CD8-positive, alpha-beta memory T cell (primary cell): ENCODE measurements around the gene SMYD3. TPM values are rescaled to one million over a fixed set of nuclear protein-coding genes. Genes with fewer than 3 reads are reported as not detected.
A peak's percentile ranks its signal among the peaks of the same experiment; 100 is the strongest.

Source experiments
- CTCF ChIA-PET: fragments of 350-600 bp; sonication (Branson Sonifier 250); formaldehyde crosslinking; loops from one replicate; lab custom pipeline; 2021; ENCODE audit warnings: antibody characterized with exemption; lab: Charles Lee
- POLR2A ChIA-PET: fragments of 350-600 bp; sonication (Branson Sonifier 250); formaldehyde crosslinking; loops from one replicate; lab custom pipeline; 2021; ENCODE audit warnings: antibody characterized with exemption; lab: Charles Lee
- DNase-seq, 5 donors: peaks; one replicate each; pipeline versions ENCODE4 v3.0.0 to v3.0.0-alpha.2; 2020 to 2022; ENCODE audit warnings: mixed read lengths in 1 of 5
- H3K27ac ChIP-seq: one replicate; pipeline ENCODE4 v1.7.0; 2013; ENCODE audit warnings: low read depth, mild to moderate bottlenecking, low read length, moderate library complexity
- H3K27me3 ChIP-seq: 2 replicates; pipeline ENCODE4 v1.7.0; 2013; ENCODE audit warnings: low read length, mild to moderate bottlenecking; ENCODE audit not compliant: insufficient read depth, poor library complexity, severe bottlenecking
- H3K36me3 ChIP-seq: 2 replicates; pipeline ENCODE4 v1.7.0; 2013; ENCODE audit warnings: mild to moderate bottlenecking, low read length, moderate library complexity; ENCODE audit not compliant: insufficient read depth
- H3K4me1 ChIP-seq: 2 replicates; pipeline ENCODE4 v1.7.0; 2013; ENCODE audit warnings: mild to moderate bottlenecking, low read length, moderate library complexity; ENCODE audit not compliant: insufficient read depth
- H3K4me3 ChIP-seq: 2 replicates; pipeline ENCODE4 v1.7.0; 2013; ENCODE audit warnings: mild to moderate bottlenecking, low read length
- H3K9me3 ChIP-seq: 2 replicates; pipeline ENCODE4 v1.7.0; 2013; ENCODE audit warnings: mild to moderate bottlenecking, low read length
- H3K27ac Mint-ChIP-seq, 8 donors: one replicate each; pipeline ENCODE4 v1.8.0; 2020 to 2021; ENCODE audit warnings: mixed read lengths in 8 of 8, mild to moderate bottlenecking in 6 of 8, inconsistent platforms in 3 of 8, moderate library complexity in 3 of 8
- H3K27me3 Mint-ChIP-seq, 2 donors: one replicate each; pipeline ENCODE4 v1.8.0; 2020 to 2021; ENCODE audit warnings: mixed read lengths in 2 of 2, mild to moderate bottlenecking in 1 of 2, moderate library complexity in 1 of 2
- H3K36me3 Mint-ChIP-seq, 3 donors: one replicate each; pipeline ENCODE4 v1.8.0; 2020 to 2021; ENCODE audit warnings: mixed read lengths in 3 of 3, inconsistent platforms in 1 of 3, mild to moderate bottlenecking in 1 of 3
- H3K4me1 Mint-ChIP-seq, 3 donors: one replicate each; pipeline ENCODE4 v1.8.0; 2020 to 2021; ENCODE audit warnings: mixed read lengths in 3 of 3, inconsistent platforms in 1 of 3, mild to moderate bottlenecking in 1 of 3
- H3K4me3 Mint-ChIP-seq, 7 donors: one replicate each; pipeline ENCODE4 v1.8.0; 2020 to 2021; ENCODE audit warnings: mixed read lengths in 7 of 7, mild to moderate bottlenecking in 6 of 7, moderate library complexity in 4 of 7, inconsistent platforms in 2 of 7
- H3K9me3 Mint-ChIP-seq, 5 donors: one replicate each; pipeline ENCODE4 v1.8.0; 2020 to 2022; ENCODE audit warnings: mixed read lengths in 5 of 5, mild to moderate bottlenecking in 3 of 5, moderate library complexity in 2 of 5, inconsistent platforms in 1 of 5
- polyA plus RNA-seq: library from polyadenylated mRNA; unstranded; fragments of 300-500 nt; fragmentation: Illumina TruSeq; gene quantifications from one replicate; pipeline ENCODE4 v1.2.3, GENCODE V29; 2021
- total RNA-seq, 2 experiments: library from RNA; stranded (reverse); gene quantifications; one replicate each; pipeline ENCODE4 v1.2.3, GENCODE V29; 2021

Gene SMYD3
- total and polyA plus RNA-seq, 3 experiments from 2014 or later = 12.4 to 31.7 (median 14.5) TPM

GRCh38 chr1:246213036-246213435 is 294.0 kb downstream of the SMYD3 start:
- Histone ChIP-seq H3K4me1 (no peaks in the 10 kb centered on the region), H3K27me3 (no peaks in the 10 kb centered on the region), H3K36me3 (no peaks in the 10 kb centered on the region), H3K27ac (no peak overlapping the region), H3K9me3 (no peaks in the 10 kb centered on the region), H3K4me3 (no peak overlapping the region)
- no peak overlapping the region for H3K4me3 Mint-ChIP-seq
- DNase-seq = no peak
- no peaks in the 10 kb centered on the region for H3K4me1 Mint-ChIP-seq
- peaks cover under 1 to 44% (median 16%) of the 10 kb centered on the region in 3 donors for H3K36me3 Mint-ChIP-seq
- ChIA-PET POLR2A (no interaction called here), CTCF (no interaction called here)
- no peaks in the 10 kb centered on the region for H3K27me3 Mint-ChIP-seq
- H3K27ac Mint-ChIP-seq = peak overlapping the region in 1 of 8 donors; percentile 54
- peaks cover 0 to 22% (median 0%) of the 10 kb centered on the region in 5 donors for H3K9me3 Mint-ChIP-seq

DNA sequence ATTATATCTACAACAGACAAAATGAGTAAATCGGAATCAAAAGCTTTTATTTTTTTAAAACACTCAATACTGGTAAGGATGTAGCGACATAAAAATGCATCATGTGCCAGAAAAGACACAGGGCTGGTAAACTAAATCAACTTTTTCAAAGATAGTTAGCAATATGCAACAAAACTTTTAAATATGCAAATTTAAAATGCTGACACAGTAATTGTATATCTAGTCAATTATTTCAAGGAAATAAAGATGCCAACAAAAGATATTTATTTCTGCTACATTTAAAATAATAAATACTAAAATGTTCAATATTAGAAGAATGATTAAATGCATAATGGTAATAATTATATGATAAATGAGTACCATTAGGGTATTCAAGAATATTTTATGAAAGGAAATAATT is 295.1 kb downstream of the SMYD3 start:
- Mint-ChIP-seq H3K4me1 (no peaks in the 10 kb centered on the region), H3K27ac (no peak overlapping the region), H3K36me3 (peaks cover 1 to 44% (median 19%) of the 10 kb centered on the region in 3 donors), H3K9me3 (peaks cover 0 to 18% (median 0%) of the 10 kb centered on the region in 5 donors), H3K4me3 (no peak overlapping the region), H3K27me3 (no peaks in the 10 kb centered on the region)
- Histone ChIP-seq H3K4me3 (no peak overlapping the region), H3K9me3 (no peaks in the 10 kb centered on the region), H3K4me1 (no peaks in the 10 kb centered on the region), H3K27me3 (no peaks in the 10 kb centered on the region), H3K36me3 (no peaks in the 10 kb centered on the region), H3K27ac (no peak overlapping the region)
- DNase-seq = no peak
- POLR2A ChIA-PET = no interaction called here
- CTCF ChIA-PET = no interaction called here

GRCh38 chr1:246210756-246211155 is 296.3 kb downstream of the SMYD3 start:
- H3K9me3 ChIP-seq = no peaks in the 10 kb centered on the region
- H3K27me3 ChIP-seq = no peaks in the 10 kb centered on the region
- no peaks in the 10 kb centered on the region for H3K36me3 ChIP-seq
- H3K36me3 Mint-ChIP-seq = peaks cover 1 to 40% (median 15%) of the 10 kb centered on the region in 3 donors
- ChIA-PET CTCF (no interaction called here), POLR2A (no interaction called here)
- peaks cover 0 to 11% (median 0%) of the 10 kb centered on the region in 5 donors for H3K9me3 Mint-ChIP-seq
- H3K4me1 ChIP-seq = no peaks in the 10 kb centered on the region
- H3K4me3 Mint-ChIP-seq = no peak overlapping the region
- no peak for DNase-seq
- H3K4me1 Mint-ChIP-seq = no peaks in the 10 kb centered on the region
- H3K27ac ChIP-seq = no peak overlapping the region
- H3K4me3 ChIP-seq = no peak overlapping the region
- H3K27ac Mint-ChIP-seq = no peak overlapping the region
- H3K27me3 Mint-ChIP-seq = no peaks in the 10 kb centered on the region

DNA sequence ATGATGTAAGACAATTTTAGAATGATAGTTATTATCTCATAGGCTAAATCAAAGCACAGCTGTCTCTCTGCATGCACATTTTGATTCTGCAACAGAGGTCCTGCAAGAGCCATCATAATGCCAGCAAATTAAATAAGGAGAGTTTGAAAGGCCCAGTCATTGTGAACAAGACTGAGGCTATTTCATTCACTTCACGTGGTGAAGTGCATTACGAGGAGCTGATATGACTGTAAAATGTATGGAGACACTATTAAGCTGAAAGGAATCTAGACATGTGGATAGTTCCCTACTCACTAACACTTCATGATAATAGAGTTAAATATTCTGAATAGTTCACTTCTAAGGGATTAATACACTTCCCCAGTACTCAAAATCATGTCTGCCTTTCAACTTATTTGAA is 299.0 kb downstream of the SMYD3 start:
- no peak overlapping the region for H3K27ac ChIP-seq
- H3K27me3 Mint-ChIP-seq = no peaks in the 10 kb centered on the region
- no peak overlapping the region for H3K4me3 ChIP-seq
- ChIA-PET CTCF (no interaction called here), POLR2A (no interaction called here)
- H3K4me1 ChIP-seq = no peaks in the 10 kb centered on the region
- H3K36me3 Mint-ChIP-seq = peaks cover 4 to 45% (median 20%) of the 10 kb centered on the region in 3 donors
- no peaks in the 10 kb centered on the region for H3K9me3 ChIP-seq
- peaks cover 0 to 2% (median 0%) of the 10 kb centered on the region in 5 donors for H3K9me3 Mint-ChIP-seq
- H3K36me3 ChIP-seq = no peaks in the 10 kb centered on the region
- no peak for DNase-seq
- no peaks in the 10 kb centered on the region for H3K27me3 ChIP-seq
- H3K4me1 Mint-ChIP-seq = no peaks in the 10 kb centered on the region
- no peak overlapping the region for H3K27ac Mint-ChIP-seq
- H3K4me3 Mint-ChIP-seq = no peak overlapping the region

DNA sequence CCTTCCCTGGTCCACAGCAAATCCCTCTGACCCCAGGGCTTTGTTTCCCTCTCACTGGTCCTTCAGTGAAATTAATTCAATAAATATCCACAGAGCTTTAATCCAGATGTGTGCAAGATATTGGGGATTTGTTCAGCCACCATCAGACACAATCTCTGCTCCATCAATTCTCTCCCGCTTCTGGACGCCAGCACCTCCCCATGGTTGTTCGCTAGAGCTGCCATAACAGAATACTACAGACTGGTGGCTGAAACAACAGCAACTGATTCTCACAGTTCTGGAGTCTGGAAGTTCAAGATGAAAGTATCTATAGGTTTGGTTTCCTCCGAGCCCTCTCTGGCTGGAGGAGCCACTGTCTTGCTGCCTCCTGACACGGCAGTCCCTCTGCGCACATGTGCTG is 303.9 kb downstream of the SMYD3 start:
- DNase-seq = no peak
- Histone ChIP-seq H3K27me3 (no peaks in the 10 kb centered on the region), H3K4me1 (no peaks in the 10 kb centered on the region), H3K9me3 (no peaks in the 10 kb centered on the region), H3K4me3 (no peak overlapping the region), H3K36me3 (no peaks in the 10 kb centered on the region), H3K27ac (no peak overlapping the region)
- H3K9me3 Mint-ChIP-seq = peaks cover 0 to 5% (median 0%) of the 10 kb centered on the region in 5 donors
- H3K27ac Mint-ChIP-seq = no peak overlapping the region
- H3K4me3 Mint-ChIP-seq = no peak overlapping the region
- peaks cover 0 to 2% of the 10 kb centered on the region in 2 donors for H3K27me3 Mint-ChIP-seq
- H3K36me3 Mint-ChIP-seq = peaks cover 4 to 22% (median 15%) of the 10 kb centered on the region in 3 donors
- CTCF ChIA-PET = no interaction called here
- POLR2A ChIA-PET = no interaction called here
- no peaks in the 10 kb centered on the region for H3K4me1 Mint-ChIP-seq

DNA sequence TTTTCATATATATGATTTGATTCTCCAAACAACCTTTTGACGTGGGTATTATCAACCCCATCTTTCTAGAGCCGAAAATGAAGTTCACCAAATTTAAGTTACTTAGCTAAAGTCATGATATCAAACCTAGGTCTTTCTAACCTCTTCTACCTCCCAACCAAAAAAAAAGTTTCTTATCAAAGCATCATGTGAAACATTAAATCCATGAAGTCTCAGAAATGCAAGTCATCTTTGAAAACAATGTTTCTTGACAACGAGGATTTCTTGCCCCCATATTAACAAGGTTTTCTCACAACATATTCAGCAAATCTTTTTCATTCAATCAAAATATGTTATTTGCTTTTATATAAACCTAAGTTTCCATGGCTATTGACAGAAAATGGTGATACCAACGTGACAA is 306.3 kb downstream of the SMYD3 start:
- DNase-seq = no peak
- no peak overlapping the region for H3K4me3 ChIP-seq
- no peaks in the 10 kb centered on the region for H3K9me3 ChIP-seq
- no peaks in the 10 kb centered on the region for H3K36me3 ChIP-seq
- no peaks in the 10 kb centered on the region for H3K4me1 ChIP-seq
- H3K4me1 Mint-ChIP-seq = no peaks in the 10 kb centered on the region
- no peaks in the 10 kb centered on the region for H3K27me3 ChIP-seq
- ChIA-PET POLR2A (no interaction called here), CTCF (no interaction called here)
- peaks cover 0 to 2% of the 10 kb centered on the region in 2 donors for H3K27me3 Mint-ChIP-seq
- no peak overlapping the region for H3K4me3 Mint-ChIP-seq
- no peak overlapping the region for H3K27ac ChIP-seq
- peaks cover 0 to 5% (median 0%) of the 10 kb centered on the region in 5 donors for H3K9me3 Mint-ChIP-seq
- H3K27ac Mint-ChIP-seq = no peak overlapping the region
- peaks cover 2 to 28% (median 11%) of the 10 kb centered on the region in 3 donors for H3K36me3 Mint-ChIP-seq

DNA sequence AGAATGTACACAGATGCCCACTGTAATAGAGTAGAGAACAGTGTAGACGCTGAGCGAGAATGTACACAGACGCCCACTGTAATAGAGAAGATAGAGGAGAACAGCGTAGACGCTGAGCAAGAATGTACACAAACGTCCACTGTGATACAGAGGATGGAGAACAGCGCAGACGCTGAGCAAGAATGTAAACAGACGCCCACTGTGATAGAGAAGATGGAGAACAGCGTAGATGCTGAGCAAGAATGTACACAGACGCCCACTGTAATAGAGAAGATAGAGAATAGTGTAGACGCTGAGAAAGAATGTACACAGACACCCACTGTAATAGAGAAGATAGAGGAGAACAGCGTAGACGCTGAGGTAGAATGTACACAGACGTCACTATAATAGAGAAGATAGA is 306.9 kb downstream of the SMYD3 start:
- Histone ChIP-seq H3K9me3 (no peaks in the 10 kb centered on the region), H3K4me1 (no peaks in the 10 kb centered on the region), H3K36me3 (no peaks in the 10 kb centered on the region), H3K27ac (no peak overlapping the region), H3K4me3 (no peak overlapping the region), H3K27me3 (no peaks in the 10 kb centered on the region)
- H3K27me3 Mint-ChIP-seq = peaks cover 0 to 2% of the 10 kb centered on the region in 2 donors
- ChIA-PET CTCF (no interaction called here), POLR2A (no interaction called here)
- DNase-seq = no peak
- H3K9me3 Mint-ChIP-seq = peaks cover 0 to 5% (median 0%) of the 10 kb centered on the region in 5 donors
- no peak overlapping the region for H3K4me3 Mint-ChIP-seq
- H3K4me1 Mint-ChIP-seq = no peaks in the 10 kb centered on the region
- H3K36me3 Mint-ChIP-seq = peaks cover 2 to 28% (median 11%) of the 10 kb centered on the region in 3 donors
- no peak overlapping the region for H3K27ac Mint-ChIP-seq

- Mint-ChIP-seq H3K4me3 (no peak overlapping the region), H3K4me1 (no peaks in the 10 kb centered on the region), H3K36me3 (peaks cover 0 to 25% (median 10%) of the 10 kb centered on the region in 3 donors), H3K27ac (peak overlapping the region in 1 of 8 donors; percentile 1), H3K9me3 (peaks cover 0 to 5% (median 0%) of the 10 kb centered on the region in 5 donors), H3K27me3 (peaks cover 0 to 2% of the 10 kb centered on the region in 2 donors)
- H3K27ac ChIP-seq = no peak overlapping the region
- H3K4me1 ChIP-seq = no peaks in the 10 kb centered on the region
- no peaks in the 10 kb centered on the region for H3K36me3 ChIP-seq
- ChIA-PET POLR2A (no interaction called here), CTCF (no interaction called here)
- no peak for DNase-seq
- no peaks in the 10 kb centered on the region for H3K9me3 ChIP-seq
- no peak overlapping the region for H3K4me3 ChIP-seq
- no peaks in the 10 kb centered on the region for H3K27me3 ChIP-seq
Measured at GRCh38 chr1:246199086-246199645, 307.9 kb downstream of the SMYD3 start.
